NCI-H187 treated with DMSO at 0.1 percent for 48 hours (cell line): Measurements from ENCODE around the gene CFAP251.
"Not testable (repeated sequence)": the region's sequence is repeated elsewhere in the genome, so short reads cannot be mapped to it uniquely, and the experiment has no call there.

Experiments used
- DNase-seq: peaks from one replicate; lab custom pipeline; 2025; lab: John Stamatoyannopoulos, UW

Gene CFAP251, protein sequence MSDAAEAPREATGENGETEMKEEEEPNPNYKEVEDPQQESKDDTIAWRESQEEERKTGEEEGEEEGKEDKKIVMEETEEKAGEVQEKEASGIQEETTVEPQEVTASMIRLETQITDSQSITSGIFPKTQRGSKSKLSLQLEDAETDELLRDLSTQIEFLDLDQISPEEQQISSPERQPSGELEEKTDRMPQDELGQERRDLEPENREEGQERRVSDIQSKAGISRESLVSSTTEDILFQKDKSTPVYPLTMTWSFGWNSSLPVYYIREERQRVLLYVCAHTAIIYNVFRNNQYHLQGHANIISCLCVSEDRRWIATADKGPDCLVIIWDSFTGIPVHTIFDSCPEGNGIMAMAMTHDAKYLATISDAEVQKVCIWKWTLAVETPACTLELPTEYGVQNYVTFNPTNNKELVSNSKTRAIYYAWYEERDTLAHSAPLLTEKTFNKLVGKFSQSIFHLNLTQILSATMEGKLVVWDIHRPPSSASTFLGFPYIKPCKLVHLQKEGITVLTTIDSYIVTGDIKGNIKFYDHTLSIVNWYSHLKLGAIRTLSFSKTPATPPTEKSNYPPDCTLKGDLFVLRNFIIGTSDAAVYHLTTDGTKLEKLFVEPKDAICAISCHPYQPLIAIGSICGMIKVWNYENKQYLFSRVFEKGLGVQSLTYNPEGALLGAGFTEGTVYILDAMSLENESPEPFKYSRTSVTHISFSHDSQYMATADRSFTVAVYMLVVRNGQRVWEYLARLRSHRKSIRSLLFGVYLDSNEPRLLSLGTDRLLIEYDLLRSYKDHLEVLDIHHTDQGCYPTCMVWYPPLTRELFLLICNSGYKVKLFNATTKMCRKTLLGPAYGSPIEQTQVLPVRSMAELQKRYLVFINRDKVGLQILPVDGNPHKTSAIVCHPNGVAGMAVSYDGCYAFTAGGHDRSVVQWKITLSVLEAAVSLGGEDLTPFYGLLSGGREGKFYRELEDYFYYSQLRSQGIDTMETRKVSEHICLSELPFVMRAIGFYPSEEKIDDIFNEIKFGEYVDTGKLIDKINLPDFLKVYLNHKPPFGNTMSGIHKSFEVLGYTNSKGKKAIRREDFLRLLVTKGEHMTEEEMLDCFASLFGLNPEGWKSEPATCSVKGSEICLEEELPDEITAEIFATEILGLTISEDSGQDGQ

DNA sequence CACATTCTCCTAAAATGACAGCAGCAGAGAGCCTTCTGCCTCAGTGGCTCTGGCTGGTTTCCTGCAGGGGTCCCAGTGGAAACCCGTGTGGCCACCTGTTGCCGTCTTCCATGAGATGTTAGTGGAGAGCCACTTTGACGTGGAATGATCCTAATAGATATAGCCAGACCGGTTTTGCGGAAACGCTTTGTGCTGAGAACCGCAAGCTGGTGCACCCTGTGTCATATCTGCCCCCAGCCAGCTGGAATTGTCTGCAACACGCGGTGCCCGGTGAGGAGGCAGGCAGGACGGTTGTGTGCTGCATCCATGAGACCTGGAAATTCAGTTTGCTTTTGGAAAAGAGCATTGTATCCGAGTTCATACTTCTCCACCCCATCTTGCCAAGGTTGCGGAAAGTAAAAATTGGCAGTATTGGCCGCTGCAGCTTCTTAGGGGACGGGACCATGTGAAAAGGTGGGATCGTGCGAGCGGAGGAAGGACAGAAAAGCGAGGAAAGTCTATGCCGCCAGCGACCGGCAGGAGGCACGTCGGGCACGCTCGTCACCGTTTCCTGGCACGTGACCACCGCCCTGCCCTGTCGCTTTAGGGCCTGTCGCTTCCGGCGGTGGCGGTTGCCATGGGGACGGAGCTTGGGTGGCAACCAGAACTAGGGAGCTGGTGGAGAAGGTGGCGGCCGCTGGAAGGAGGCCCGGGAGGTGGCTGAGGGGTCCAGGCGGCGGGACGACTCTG is at the start of gene CFAP251:
Gene CFAP251 (plus strand): TSS at position 643 of the 729 bp plus-strand sequence. CDS start 2,714 bp downstream, outside the sequence.
- peak; percentile 63 for DNase-seq

- DNase-seq, result not testable (repeated sequence)
Measured at GRCh38 chr12:121869229-121869628, 49.2 kb upstream of the CFAP251 start.

DNA sequence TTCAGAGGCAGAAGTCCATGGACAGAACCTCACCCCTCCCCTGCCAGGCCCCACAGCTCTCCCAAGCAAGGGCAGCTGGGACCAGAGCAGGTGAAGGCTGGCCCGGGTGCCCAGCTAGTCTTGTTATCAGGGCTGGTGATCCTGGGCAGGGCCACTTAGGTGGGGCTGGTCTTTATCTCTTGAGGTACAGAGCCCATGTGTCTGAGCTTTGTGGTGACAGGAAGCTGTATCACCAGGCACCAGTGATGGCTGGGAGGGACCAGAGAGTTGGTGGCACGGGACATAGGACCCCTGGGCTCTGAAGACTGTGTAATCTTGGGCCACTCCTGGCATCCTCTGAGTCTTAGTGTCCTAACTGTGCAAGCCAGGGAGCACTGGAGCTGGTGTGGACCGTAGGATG is 46.9 kb upstream of the CFAP251 start:
- no peak for DNase-seq

DNA sequence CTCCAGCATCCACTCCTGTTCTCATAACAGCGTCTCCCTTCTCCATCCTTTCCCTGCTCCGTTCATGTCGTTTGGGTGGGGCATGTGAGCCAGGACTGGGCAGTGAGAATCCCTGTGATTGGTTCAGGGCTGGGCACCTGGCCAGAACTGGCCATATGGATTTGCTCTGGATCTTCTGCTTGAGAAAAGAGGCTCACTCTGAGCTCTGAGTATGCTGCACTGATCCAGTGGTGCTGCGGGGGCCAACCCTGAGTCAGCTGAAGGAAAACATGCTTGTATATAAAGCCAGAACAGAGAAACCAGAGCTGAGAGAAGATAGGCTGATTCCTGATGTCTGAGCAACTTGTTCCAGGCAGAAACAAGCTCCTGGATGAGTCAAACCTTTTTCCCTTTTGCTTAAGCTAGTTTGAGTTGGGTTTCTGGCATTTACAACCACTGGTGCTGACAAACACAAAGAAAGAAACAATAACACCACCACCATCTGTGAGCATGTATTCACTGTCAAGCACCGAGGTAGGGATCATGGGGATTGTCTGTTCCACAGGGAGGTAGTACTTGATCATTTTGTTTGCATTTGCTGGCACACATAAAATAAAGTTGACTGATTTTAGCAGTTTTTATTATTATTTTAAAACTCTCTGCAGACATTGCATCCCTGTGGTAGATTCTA is 45.7 kb upstream of the CFAP251 start:
- no peak for DNase-seq

DNA sequence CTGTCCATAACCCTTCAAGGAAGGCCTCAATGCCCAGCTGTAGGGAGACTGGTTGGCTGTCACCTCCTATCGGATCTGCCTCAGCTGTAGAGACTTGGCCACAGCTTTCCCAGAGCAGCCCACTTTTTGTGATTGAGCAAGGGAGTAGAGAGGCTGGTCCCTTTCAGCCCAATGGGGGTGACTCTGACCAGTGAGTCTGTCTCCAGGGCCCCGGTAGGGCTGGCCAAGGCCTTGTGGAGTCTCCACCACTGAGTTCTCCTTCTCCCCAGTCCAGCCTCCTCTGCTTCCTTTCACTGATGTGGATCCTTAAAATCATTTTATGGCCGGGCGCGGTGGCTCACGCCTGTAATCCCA is 45.2 kb upstream of the CFAP251 start:
- no peak for DNase-seq

- no peak for DNase-seq
Measured at GRCh38 chr12:121874071-121874470, 44.3 kb upstream of the CFAP251 start.

- DNase-seq, result no peak
Measured at GRCh38 chr12:121875582-121875981, 42.8 kb upstream of the CFAP251 start.

- DNase-seq, result not testable (repeated sequence)
Measured at GRCh38 chr12:121876080-121876447, 42.3 kb upstream of the CFAP251 start.

GRCh38 chr12:121883315-121883660 is 35.1 kb upstream of the CFAP251 start:
- DNase-seq, result peak; percentile 20

- DNase-seq, result not testable (repeated sequence)
Measured at GRCh38 chr12:121885129-121885528, 33.3 kb upstream of the CFAP251 start.

DNA sequence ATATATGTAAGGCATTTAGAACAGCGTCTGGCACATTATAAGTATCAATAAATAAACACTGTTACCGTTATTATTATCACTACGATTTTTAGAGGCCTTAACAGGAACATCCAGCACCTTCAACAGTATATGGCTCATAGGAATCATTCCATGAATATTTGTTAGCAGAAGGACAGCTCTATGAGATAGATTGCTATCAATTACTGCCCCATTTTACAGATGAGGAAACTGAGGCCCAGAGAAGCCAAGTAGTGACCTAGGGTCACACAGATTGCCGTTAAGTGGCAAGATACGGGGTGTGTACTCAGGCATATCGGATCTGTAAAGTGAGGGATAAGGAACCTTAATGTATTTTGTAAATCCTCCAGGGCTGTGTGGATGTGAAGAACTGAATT is 30.3 kb upstream of the CFAP251 start:
- DNase-seq, result no peak

DNA sequence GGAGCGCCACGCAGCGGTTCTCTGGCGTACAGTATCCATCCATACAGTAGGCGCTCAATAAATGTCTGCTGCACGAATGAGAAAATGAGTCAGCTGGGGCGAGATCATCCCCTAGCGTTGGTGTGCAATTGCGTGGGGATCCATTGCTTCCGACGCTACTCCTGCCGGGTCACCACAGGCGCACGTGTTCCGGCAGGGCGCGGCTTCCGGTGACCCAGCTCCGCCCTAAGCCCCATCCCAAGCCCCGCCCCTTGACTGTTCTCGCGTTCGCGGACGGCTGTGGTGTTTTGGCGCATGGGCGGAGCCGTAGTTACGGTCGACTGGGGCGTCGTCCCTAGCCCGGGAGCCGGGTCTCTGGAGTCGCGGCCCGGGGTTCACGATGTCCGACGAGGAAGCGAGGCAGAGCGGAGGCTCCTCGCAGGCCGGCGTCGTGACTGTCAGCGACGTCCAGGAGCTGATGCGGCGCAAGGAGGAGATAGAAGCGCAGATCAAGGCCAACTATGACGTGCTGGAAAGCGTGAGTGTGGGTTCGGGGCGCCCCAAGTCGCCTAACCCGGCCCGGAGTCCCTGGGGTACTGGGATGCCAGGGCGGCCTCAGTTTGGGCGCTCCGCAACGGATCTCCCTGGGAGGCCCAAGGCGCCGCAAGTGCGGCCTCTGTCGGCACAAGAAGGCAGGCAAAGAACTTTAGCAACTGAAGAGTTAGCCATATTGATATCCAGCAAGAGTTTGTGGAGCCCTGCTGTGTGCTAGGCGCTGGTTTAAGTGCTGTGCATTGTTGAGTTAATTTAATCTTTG is 29.7 kb upstream of the CFAP251 start, which contains the start of gene PSMD9:
Gene PSMD9 (plus strand): TSS at position 313 of the 796 bp plus-strand sequence. CDS start 67 bp downstream, at position 380.
- peak; percentile 90 for DNase-seq

DNA sequence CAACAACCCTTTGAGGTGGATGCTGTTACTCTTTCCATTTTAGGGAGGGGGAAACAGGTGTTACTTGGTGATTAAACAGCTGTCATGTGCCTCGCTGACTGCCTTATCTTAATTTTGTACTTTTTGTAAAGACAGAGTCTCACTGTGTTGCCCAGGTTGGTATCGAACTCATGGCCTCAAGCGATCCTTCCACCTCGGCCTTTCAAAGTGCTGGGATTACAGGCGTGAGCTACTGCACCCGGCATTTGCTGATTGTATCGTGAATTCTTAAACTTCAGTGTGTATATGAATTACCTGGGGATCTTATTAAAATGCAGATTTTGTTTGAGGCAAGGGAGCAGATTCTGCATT is 29.1 kb upstream of the CFAP251 start:
- DNase-seq, result no peak

DNA sequence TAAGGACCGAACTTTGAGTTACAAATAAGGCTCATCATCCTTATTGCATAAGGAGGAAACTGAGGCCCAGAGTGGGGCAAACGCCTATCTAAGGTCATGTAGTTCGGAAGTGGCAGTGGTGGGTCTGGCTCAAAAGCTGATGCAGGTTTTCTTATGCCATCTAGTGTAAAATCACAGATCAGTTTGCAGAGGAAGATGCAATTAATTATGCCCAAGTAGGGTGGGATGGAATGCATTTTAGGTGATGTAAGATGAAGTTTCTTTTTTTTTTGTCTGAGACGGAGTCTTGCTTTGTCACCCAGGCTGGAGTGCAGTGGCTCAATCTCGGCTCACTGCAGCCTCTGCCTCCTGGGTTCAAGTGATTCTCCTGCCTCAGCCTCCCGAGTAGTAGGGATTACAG is 28.7 kb upstream of the CFAP251 start:
- not testable (repeated sequence) for DNase-seq

DNA sequence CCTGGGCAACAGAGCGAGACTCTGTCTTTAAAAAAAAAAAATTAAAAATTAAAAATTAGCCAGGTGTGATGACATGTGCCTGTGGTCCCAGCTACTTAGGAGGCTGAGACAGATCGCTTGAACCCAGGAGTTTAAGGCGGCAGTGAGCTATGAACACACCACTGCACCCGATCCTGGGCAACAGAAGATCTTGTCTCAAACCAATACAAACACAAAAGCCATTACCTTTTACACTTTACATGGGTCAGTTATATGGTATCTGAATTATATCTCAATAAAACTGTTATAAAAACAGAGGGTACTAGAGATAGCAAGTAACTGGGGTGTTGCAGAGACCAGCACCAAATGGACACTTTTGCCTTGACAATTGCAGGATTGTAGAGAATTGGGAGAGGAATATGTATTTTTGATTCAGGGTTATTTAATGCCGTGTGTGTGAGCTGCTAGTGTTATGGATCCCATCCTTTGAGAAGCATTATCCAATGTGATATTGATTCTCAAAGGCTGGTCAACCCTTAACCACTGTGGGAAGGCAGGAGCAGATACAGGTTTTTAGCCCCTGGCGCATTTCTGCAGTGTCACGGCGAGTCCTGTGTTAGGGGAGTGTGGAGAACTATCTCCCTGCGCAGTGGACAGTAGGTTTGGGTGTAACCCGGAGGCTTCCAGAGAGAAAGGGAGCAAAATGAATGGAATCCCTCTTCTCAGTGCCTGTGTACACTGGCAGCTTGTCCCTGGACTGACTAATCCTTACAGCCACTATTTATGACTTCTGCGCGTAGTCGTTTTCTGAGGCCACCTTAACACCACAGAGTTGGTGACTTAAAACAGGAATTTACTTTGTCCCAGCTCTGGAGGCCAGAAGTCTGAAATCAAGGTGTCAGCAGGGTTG is 25.5 kb upstream of the CFAP251 start:
- no peak for DNase-seq

DNA sequence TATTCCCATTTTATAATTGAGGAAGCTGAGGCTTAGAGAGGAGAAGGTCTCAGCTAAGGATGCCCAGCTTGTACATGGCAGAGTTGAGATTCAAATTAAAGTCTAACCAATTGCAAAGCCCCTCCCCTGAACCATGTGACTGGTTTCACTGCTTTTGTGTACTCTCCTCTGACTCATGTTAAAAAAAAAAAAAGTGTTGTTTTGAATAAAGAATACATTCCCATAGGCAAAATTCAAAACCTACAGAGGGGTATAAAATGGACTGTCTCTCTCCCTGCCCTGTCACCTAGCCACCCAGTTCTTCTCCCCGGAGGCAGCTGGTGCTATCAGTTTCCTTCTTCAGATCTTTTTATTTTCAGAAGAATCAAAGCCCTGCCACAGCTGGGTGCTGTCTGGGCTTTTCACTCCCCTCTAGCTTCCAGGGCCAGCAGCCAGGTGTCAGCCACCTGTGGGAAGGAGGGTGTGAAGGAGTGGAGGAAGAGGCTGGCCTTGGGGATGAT is 24.4 kb upstream of the CFAP251 start:
- DNase-seq, result no peak

DNA sequence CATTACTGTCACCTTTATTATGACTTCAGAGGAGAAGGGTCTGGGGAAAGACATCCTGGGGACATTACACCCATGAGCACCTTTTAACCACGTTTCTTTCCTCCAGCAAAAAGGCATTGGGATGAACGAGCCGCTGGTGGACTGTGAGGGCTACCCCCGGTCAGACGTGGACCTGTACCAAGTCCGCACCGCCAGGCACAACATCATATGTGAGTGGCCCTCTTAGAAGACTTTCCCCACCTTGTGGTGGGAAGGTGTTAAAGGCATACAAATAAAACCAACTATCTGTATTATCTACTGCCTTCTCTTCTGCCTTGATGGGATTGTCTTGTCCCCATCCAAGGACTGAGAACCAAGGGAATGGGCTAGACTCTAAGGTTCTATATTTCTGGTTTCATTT is 23.8 kb upstream of the CFAP251 start:
- DNase-seq, result no peak

DNA sequence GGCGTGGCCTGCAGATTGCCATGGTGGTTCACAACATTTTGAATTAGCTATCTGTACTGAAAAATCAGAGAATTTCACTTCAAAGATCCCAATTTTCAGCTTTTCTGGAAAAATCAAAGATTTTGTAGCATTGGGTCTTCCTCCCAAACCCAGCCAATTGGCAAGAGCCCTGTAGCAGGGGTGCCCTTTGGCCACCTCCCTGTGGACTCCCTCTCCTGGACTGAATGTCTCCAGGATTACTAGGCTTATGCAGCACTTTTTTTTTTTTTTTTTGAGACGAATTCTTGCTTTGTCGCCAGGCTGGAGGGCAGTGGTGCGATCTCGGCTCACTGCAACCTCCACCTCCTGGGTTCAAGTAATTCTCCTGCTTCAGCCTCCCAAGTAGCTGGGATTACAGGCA is 20.1 kb upstream of the CFAP251 start:
- DNase-seq, result no peak

DNA sequence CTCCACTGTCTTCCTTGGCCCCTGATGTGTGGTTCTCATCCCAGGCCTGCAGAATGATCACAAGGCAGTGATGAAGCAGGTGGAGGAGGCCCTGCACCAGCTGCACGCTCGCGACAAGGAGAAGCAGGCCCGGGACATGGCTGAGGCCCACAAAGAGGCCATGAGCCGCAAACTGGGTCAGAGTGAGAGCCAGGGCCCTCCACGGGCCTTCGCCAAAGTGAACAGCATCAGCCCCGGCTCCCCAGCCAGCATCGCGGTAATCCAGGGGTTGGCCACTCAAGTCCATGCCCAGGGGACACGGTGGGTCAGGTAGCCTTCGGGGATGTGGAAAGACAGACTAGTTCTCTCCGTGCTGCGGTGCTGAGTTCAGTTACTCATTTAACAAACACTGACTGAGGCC is 18.8 kb upstream of the CFAP251 start:
- no peak for DNase-seq
